22Rv1 (cell line): ENCODE measurements around the gene TRAF3IP3.

ENCODE experiments used
- CTCF ChIP-seq: fragments of 450-650 bp; IDR thresholded peaks from 2 replicates; pipeline ENCODE4 v1.5.1; 2017; ENCODE audit warnings: mild to moderate bottlenecking
- ZFX ChIP-seq: fragments of 450-650 bp; IDR thresholded peaks from 2 replicates; pipeline ENCODE4 v1.6.1; 2017; ENCODE audit warnings: antibody characterized with exemption, borderline replicate concordance

- TF ChIP-seq CTCF, result no peak
- TF ChIP-seq ZFX, result no peak
Observed at GRCh38 chr1:209717818-209718217, 38.0 kb upstream of the TRAF3IP3 start.
